Vagina (tissue), 2 donors: Measurements from ENCODE around the gene PTH. TPM values are rescaled to one million over a fixed set of nuclear protein-coding genes. Genes with fewer than 3 reads are reported as not detected.

Source experiments
- DNase-seq, 2 donors: peaks; one replicate each; pipeline ENCODE4 v3.0.0-alpha.2; 2017; ENCODE audit errors: extremely low spot score in 2 of 2
- H3K27ac ChIP-seq: fragments of 200-600 bp; sonication (generic); one replicate; pipeline ENCODE4 v1.5.1; 2019
- H3K27me3 ChIP-seq: fragments of 200-600 bp; sonication (generic); one replicate; pipeline ENCODE4 v1.5.1; 2019
- H3K36me3 ChIP-seq, 2 donors: fragments of 200-600 bp; sonication (generic); one replicate each; pipeline ENCODE4 v1.5.1; 2017 to 2019
- H3K4me1 ChIP-seq: fragments of 200-600 bp; sonication (generic); one replicate; pipeline ENCODE4 v1.5.1; 2019
- H3K4me3 ChIP-seq, 2 donors: fragments of 200-600 bp; sonication (generic); 1 replicate in 1 of 2; 2 replicates in 1 of 2; pipeline ENCODE4 v1.5.1; 2016 to 2019
- H3K9me3 ChIP-seq: fragments of 200-600 bp; sonication (generic); one replicate; pipeline ENCODE4 v1.5.1; 2019
- POLR2A ChIP-seq, 2 donors: fragments of 450-650 bp; IDR thresholded peaks; one replicate each; pipeline ENCODE4 v1.6.1; 2017; ENCODE audit warnings: antibody characterized with exemption in 2 of 2, mild to moderate bottlenecking in 2 of 2, moderate library complexity in 2 of 2
- intact Hi-C: fragments of 100-400 bp; cut with DNase I; formaldehyde crosslinking; loops from one replicate; pipeline ENCODE4 v1.15.1; 2023
- total RNA-seq: library from RNA; depleted of rRNA; stranded (reverse); fragments of >200 nt; gene quantifications from one replicate; pipeline ENCODE4 v1.2.3, GENCODE V29; 2016

Gene PTH
- total RNA-seq, 1 donor from 2014 or later = not detected

GRCh38 chr11:13445588-13445987 lies 50.2 kb downstream of the PTH start:
- Histone ChIP-seq H3K27ac (no peak overlapping the region), H3K36me3 (no peaks in the 10 kb centered on the region), H3K9me3 (no peaks in the 10 kb centered on the region), H3K4me3 (no peak overlapping the region), H3K27me3 (no peaks in the 10 kb centered on the region), H3K4me1 (peaks cover 20% of the 10 kb centered on the region)
- DNase-seq = no peak
- intact Hi-C loops = no loop called here
- TF ChIP-seq POLR2A (IDR thresholded peaks at IDR 0.05) = no peak

Other genes with a start within 250 kb of the PTH start
- 44.0 TPM for gene BMAL1, start 218.2 kb downstream of the PTH start, total RNA-seq
- 29.2 TPM for gene BTBD10, start 32.8 kb downstream of the PTH start, total RNA-seq
- 77.6 TPM for gene FAR1, start 172.7 kb upstream of the PTH start, total RNA-seq